T-helper 17 cell (primary cell): Measurements from ENCODE around the gene PPP1R7. TPM values are rescaled to one million over a fixed set of nuclear protein-coding genes. Genes with fewer than 3 reads are reported as not detected.

Experiments
- ATAC-seq: fragments of 150-1000 bp; cut with Tn5 transposase; 2 replicates; pipeline ENCODE4 v1.10.0; 2021; ENCODE audit warnings: mild to moderate bottlenecking, moderate library complexity
- DNase-seq, 3 donors: peaks; one replicate each; pipeline versions ENCODE4 v3.0.0 to v3.0.0-alpha.2; 2020 to 2021
- H3K9me3 ChIP-seq: one replicate; pipeline ENCODE4 v1.7.0; 2013; ENCODE audit warnings: low read length, mild to moderate bottlenecking; ENCODE audit not compliant: control insufficient read depth, poor library complexity, severe bottlenecking
- H3K27ac Mint-ChIP-seq: one replicate; pipeline ENCODE4 v1.8.0; 2022; ENCODE audit warnings: mild to moderate bottlenecking, moderate library complexity, mixed read lengths
- H3K27me3 Mint-ChIP-seq: one replicate; pipeline ENCODE4 v1.8.0; 2022; ENCODE audit warnings: mixed read lengths
- H3K36me3 Mint-ChIP-seq: one replicate; pipeline ENCODE4 v1.8.0; 2022; ENCODE audit warnings: low read depth, mixed read lengths
- H3K4me1 Mint-ChIP-seq: one replicate; pipeline ENCODE4 v1.8.0; 2022; ENCODE audit warnings: mild to moderate bottlenecking, mixed read lengths
- H3K4me3 Mint-ChIP-seq: one replicate; pipeline ENCODE4 v1.8.0; 2022; ENCODE audit warnings: mild to moderate bottlenecking, moderate library complexity, mixed read lengths
- total RNA-seq, 4 donors: library from RNA in 2 of 4; stranded (reverse) in 2 of 4; gene quantifications; one replicate each; pipeline ENCODE4 v1.2.3 and lab custom pipeline; 2022 to 2026

The PPP1R7 gene
- total RNA-seq, 2 donors from 2014 or later, result 40.0 to 54.8 TPM

DNA sequence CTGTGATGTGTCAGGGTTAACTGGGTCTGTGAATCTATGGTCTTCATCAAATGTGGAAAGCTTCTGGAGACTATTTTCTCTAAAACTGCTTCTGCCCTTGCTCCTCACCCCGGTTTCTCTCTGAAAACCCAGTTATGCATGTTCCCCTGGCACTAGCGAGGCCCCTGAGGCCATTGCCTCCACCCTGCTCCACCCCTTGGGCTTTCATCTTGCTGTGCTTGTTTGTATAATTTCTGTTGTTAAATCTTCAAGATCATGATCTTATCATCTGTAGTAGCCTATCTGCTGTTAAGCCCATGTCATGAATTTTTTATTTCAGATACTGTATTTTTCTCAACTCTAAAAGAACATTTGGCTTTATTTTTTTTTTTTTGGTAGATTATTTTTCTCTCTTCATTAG is 23.3 kb downstream of the PPP1R7 start:
- DNase-seq (no peak), ATAC-seq (no peak)
- no peak overlapping the region for H3K4me3 Mint-ChIP-seq
- H3K4me1 Mint-ChIP-seq, result peaks cover 6% of the 10 kb centered on the region
- H3K9me3 ChIP-seq, result no peaks in the 10 kb centered on the region
- peaks cover 16% of the 10 kb centered on the region for H3K36me3 Mint-ChIP-seq
- H3K27me3 Mint-ChIP-seq, result no peaks in the 10 kb centered on the region
- peak overlapping the region; percentile 59 for H3K27ac Mint-ChIP-seq

DNA sequence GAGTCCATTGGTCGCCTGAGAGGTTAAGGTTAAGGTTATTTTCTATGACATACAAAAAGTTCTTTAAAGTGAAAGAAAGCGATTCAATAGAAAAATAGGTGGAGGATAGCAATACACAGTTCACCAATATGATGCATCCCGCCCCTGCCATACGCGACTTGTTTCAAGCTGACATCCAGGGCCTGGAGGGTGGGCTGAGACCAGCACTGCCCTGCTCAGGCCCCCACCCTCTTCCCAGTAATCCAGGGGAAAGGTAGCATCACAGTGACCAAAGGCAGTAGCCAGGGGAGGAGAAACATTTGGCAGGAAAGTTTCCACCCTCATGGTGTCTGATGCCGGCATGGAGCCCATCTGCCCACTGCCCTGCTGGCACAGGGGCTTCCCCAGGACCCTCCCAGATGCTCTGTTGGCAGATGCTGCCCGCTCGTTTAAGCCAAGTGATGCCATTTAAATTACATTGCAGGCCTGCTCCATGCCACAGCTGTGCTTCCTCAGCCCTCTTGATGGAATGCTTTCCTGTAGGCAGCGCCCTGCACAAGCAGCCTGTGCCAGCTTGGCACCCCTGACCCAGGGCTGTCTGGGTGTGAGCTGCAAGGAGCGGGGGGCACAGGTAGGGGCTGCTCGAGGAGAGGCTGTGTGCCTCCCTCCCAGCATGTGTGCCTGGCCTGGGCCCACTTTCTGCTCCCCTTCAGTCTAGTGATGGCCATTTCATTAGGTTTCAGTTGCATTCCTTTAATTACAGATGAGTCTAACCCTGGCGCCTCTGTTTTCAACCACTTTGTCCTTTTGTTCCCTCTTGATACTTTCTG is 27.5 kb downstream of the PPP1R7 start:
- peaks cover 6% of the 10 kb centered on the region for H3K4me1 Mint-ChIP-seq
- no peak for ATAC-seq
- DNase-seq, result no peak
- H3K27ac Mint-ChIP-seq, result no peak overlapping the region
- H3K9me3 ChIP-seq, result no peaks in the 10 kb centered on the region
- no peak overlapping the region for H3K4me3 Mint-ChIP-seq
- peaks cover 9% of the 10 kb centered on the region for H3K36me3 Mint-ChIP-seq
- H3K27me3 Mint-ChIP-seq, result no peaks in the 10 kb centered on the region

DNA sequence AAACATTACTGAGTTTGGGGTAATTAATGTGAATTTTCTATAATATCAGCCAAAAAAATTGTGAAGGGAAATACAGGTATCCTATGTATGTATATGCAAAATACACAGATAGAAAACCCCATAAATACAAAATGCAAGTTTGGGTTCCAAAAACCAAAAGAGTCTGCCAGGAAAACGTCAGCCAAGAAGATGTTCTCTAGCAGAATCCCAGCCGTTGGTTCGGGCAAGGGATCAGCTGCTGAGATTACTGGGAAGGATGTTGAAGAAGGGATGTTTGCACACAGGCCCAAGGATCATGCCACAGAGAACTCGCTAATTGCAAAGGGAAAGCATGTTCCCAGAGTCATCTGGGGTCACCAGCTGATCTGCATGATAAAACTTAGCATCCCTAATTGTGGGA is 28.7 kb downstream of the PPP1R7 start:
- H3K36me3 Mint-ChIP-seq, result peaks cover 7% of the 10 kb centered on the region
- ATAC-seq, result no peak

DNA sequence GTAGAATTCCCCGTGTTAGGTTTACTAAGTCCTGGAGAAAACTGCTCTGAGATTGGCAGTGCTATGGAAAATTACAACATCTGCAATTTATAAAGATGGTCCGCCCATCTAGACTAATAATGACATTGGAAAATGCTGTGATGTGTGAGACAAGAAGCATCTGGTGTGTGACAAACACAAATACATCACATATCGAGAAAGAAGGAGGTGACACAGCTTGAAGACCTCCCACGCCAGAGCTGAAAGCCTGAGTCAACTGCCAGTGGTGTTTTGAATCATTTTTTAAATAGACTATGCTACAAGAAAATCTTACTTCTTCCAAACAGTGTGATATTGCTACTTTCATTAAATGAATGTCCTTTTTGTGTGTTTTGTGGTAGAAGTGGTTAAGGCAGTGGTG is 29.6 kb downstream of the PPP1R7 start:
- peaks cover 5% of the 10 kb centered on the region for H3K36me3 Mint-ChIP-seq
- peaks cover 3% of the 10 kb centered on the region for H3K4me1 Mint-ChIP-seq
- no peak overlapping the region for H3K4me3 Mint-ChIP-seq
- no peak for DNase-seq
- H3K27me3 Mint-ChIP-seq, result no peaks in the 10 kb centered on the region
- no peaks in the 10 kb centered on the region for H3K9me3 ChIP-seq
- H3K27ac Mint-ChIP-seq, result peak overlapping the region; percentile 71
- ATAC-seq, result no peak

More for the DNA sequence above, 28.7 kb downstream of the PPP1R7 start:
- no peak for DNase-seq
- H3K27me3 Mint-ChIP-seq, result no peaks in the 10 kb centered on the region
- H3K4me3 Mint-ChIP-seq, result no peak overlapping the region
- H3K9me3 ChIP-seq, result no peaks in the 10 kb centered on the region
- peak overlapping the region; percentile 71 for H3K27ac Mint-ChIP-seq
- H3K4me1 Mint-ChIP-seq, result peaks cover 3% of the 10 kb centered on the region

DNA sequence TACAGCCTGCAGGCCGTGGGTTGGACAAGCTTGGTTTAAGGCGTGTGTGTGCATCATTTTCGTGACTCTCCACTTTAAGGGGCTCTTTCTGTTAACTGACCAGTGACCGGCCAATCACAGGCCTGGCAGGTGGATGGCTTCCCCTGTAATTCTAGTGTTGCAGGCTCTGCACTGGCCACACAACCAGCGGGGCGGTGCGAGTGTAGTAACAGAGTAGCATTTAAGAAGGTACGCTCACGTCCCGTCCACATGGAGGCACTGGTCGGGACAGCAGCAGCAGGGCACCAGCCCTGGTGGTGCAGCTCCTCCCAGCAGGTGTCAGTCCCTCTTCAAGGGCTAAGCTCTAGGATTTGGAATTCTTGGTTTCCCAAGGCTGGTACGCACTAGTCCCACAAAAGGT is 30.2 kb downstream of the PPP1R7 start:
- ATAC-seq, result no peak
- no peak overlapping the region for H3K27ac Mint-ChIP-seq

DNA sequence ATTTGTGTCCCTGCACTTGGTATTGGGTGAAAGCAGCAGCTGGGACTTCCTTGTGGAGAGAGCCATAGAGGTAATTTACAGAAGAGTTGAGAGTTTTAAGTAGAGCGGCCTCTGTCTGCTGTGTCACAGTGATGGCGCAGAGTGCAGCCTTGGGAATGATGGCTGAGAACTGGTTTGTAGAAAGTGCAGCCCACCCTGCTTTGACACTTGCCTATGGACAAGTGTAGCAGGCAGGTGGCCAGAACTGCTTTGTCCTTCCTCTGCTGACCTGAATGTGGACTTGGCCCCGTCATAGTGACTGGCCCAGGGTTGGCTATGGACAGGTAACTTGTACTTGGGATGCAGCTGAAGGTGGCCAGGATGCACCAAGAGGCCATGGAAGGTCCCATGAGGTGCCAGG is 31.9 kb downstream of the PPP1R7 start:
- no peaks in the 10 kb centered on the region for H3K9me3 ChIP-seq
- H3K4me3 Mint-ChIP-seq, result no peak overlapping the region
- ATAC-seq (no peak), DNase-seq (no peak)
- no peaks in the 10 kb centered on the region for H3K4me1 Mint-ChIP-seq
- no peak overlapping the region for H3K27ac Mint-ChIP-seq
- no peaks in the 10 kb centered on the region for H3K27me3 Mint-ChIP-seq
- H3K36me3 Mint-ChIP-seq, result no peaks in the 10 kb centered on the region

More for the DNA sequence above, 30.2 kb downstream of the PPP1R7 start:
- Mint-ChIP-seq H3K27me3 (no peaks in the 10 kb centered on the region), H3K4me3 (no peak overlapping the region), H3K4me1 (no peaks in the 10 kb centered on the region), H3K36me3 (no peaks in the 10 kb centered on the region)
- no peaks in the 10 kb centered on the region for H3K9me3 ChIP-seq
- no peak for DNase-seq

DNA sequence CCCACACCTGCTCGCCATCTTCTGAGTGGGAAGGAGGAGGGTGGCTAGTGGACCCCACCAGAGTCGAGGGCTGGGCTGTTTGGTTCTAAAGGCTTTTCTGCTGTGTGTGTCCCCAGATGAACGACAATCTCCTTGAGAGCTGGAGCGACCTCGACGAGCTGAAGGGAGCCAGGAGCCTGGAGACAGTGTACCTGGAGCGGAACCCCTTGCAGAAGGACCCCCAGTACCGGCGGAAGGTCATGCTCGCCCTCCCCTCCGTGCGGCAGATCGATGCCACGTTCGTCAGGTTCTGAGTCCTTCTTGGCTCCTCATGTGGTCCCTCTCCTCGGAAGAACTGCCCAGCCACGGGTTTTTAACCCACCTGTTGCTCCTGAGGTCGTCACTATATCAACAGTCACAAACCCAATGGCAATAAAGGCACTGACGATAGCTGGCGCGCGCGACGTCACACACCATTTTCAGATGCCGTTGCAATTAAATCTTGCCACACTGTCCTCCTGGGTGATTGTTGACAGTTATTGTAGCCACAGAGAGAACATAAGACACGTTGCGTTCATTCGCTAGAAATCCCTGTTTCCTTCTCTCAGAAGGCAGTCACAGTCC is 32.4 kb downstream of the PPP1R7 start:
- Mint-ChIP-seq H3K4me1 (no peaks in the 10 kb centered on the region), H3K36me3 (no peaks in the 10 kb centered on the region), H3K27me3 (no peaks in the 10 kb centered on the region), H3K4me3 (no peak overlapping the region), H3K27ac (no peak overlapping the region)
- ATAC-seq (no peak), DNase-seq (no peak)
- H3K9me3 ChIP-seq, result no peaks in the 10 kb centered on the region

DNA sequence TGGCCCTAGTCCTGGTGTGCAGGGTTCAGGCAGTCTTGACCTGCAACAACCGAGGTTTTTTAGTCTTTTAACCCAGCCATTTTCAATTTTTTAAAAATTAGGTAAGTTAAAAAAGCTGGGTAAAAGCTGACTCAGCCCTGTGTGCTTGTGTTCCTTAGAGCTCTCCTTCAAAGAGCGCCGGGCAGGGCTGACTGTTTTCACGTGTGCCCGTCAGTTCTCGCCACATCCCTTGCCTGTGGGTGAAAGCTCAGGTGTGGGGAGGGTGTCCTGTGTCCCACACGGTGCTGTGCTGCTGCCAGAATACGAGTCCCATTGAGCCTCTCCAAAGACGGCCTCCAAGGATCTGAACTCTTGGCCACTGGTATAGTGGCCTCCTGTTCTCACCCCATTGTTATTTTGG is 33.0 kb downstream of the PPP1R7 start:
- H3K27me3 Mint-ChIP-seq, result no peaks in the 10 kb centered on the region
- H3K27ac Mint-ChIP-seq, result no peak overlapping the region
- no peak for ATAC-seq
- no peaks in the 10 kb centered on the region for H3K36me3 Mint-ChIP-seq
- H3K4me3 Mint-ChIP-seq, result no peak overlapping the region
- H3K4me1 Mint-ChIP-seq, result no peaks in the 10 kb centered on the region
- no peaks in the 10 kb centered on the region for H3K9me3 ChIP-seq
- DNase-seq, result no peak

DNA sequence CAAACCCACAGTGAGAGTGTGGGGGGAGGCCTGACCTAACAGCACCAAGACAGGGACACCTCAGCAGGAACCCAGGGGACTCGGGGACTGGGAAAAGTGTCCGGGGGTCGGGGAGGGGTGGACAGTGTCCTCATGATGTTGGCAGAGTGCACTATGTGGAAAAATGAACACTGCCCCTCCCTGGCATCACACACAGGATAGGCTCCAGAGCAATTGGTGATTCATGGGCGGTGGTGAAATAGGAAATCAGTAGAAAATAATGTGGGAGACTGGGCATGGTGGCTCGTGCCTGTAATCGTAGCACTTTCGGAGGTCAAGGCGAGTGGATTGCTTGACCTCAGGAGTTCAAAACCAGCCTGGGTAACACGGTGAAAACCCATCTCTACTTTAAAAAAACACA is 34.6 kb downstream of the PPP1R7 start:
- H3K9me3 ChIP-seq, result no peaks in the 10 kb centered on the region
- no peak for DNase-seq
- H3K36me3 Mint-ChIP-seq, result no peaks in the 10 kb centered on the region
- ATAC-seq, result no peak
- H3K4me3 Mint-ChIP-seq, result no peak overlapping the region
- H3K27me3 Mint-ChIP-seq, result no peaks in the 10 kb centered on the region
- H3K27ac Mint-ChIP-seq, result no peak overlapping the region
- no peaks in the 10 kb centered on the region for H3K4me1 Mint-ChIP-seq

DNA sequence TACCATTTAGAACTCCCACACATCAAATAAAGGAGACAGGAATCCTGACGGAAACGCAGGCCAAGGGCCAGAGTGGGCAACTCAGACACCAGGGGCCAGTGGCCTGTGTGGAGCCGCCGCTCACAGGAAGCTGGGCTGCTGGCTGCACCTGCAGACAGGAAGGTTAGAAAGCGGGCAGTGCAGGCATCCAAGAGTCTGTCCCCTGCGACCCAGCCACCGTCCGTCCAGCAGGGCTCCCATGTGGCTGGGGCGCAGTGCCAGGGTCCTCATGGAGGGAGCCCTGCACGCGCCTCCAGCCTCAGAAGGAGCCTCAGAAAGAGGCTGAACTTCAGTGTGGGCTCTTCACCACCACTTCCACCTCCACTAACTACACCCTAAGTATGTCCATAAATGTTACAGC is 35.7 kb downstream of the PPP1R7 start:
- Mint-ChIP-seq H3K36me3 (no peaks in the 10 kb centered on the region), H3K4me3 (no peak overlapping the region), H3K4me1 (no peaks in the 10 kb centered on the region), H3K27ac (no peak overlapping the region), H3K27me3 (no peaks in the 10 kb centered on the region)
- ATAC-seq (no peak), DNase-seq (no peak)
- H3K9me3 ChIP-seq, result no peaks in the 10 kb centered on the region

DNA sequence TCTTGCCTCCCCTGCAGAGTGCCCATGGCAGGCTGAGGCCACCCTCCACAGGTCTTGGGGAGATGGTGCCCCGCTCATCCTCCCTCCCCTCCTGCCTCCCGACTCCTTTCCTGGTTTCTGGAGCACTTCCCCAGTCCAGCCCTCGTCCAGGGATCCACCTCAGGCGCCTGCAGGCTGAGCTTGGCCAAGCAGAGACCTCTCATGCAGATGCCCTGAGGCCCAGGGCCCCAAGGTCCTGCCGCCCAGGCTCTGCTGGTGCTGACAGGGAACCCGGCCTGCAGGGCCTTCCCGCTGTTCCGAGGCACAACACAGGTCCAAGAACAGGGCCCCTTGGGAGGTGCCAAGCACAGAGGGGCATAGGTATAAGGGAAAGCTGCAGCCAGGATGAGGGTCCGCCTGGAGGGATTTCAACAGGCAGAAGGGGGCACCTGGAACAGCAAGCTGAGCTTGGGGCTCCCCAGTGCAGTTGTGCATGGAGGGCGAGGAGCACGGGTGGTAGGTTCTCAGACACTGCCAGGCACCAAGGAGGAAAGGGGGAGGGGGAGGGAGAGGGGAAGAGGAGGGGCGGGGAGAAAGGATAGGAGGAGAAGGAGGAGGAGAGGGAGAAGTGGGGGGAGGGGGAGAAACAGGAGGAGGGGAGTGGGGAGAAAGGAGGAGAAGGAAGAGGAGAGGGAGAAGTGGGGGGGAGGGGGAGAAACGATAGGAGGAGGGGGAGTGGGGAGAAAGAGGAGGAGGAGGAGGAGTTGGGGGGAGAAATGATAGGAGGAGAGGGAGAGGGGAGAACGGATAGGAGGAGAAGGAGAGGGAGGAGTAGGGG is 37.0 kb downstream of the PPP1R7 start:
- no peaks in the 10 kb centered on the region for H3K36me3 Mint-ChIP-seq
- ATAC-seq (no peak), DNase-seq (no peak)
- H3K4me3 Mint-ChIP-seq, result no peak overlapping the region
- no peak overlapping the region for H3K27ac Mint-ChIP-seq
- no peaks in the 10 kb centered on the region for H3K27me3 Mint-ChIP-seq
- H3K4me1 Mint-ChIP-seq, result no peaks in the 10 kb centered on the region
- H3K9me3 ChIP-seq, result no peaks in the 10 kb centered on the region

DNA sequence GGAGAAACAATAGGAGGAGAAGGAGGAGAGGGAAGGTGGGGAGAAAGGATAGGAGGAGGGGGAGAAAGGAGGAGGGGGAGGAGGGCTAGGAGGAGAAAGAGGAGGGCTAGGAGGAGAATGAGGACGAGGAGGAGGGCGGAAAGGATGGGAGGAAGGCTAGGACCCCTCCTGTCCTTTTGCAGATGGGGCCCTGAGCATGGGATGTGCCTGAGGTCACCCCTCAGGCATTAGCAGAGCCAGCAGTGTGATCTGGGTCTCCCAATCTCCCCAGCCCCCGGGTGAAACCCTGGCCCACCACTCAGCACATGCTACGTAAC is 37.6 kb downstream of the PPP1R7 start:
- Mint-ChIP-seq H3K36me3 (no peaks in the 10 kb centered on the region), H3K4me3 (no peak overlapping the region), H3K4me1 (no peaks in the 10 kb centered on the region), H3K27me3 (no peaks in the 10 kb centered on the region), H3K27ac (no peak overlapping the region)
- no peaks in the 10 kb centered on the region for H3K9me3 ChIP-seq
- no peak for ATAC-seq
- DNase-seq, result no peak

DNA sequence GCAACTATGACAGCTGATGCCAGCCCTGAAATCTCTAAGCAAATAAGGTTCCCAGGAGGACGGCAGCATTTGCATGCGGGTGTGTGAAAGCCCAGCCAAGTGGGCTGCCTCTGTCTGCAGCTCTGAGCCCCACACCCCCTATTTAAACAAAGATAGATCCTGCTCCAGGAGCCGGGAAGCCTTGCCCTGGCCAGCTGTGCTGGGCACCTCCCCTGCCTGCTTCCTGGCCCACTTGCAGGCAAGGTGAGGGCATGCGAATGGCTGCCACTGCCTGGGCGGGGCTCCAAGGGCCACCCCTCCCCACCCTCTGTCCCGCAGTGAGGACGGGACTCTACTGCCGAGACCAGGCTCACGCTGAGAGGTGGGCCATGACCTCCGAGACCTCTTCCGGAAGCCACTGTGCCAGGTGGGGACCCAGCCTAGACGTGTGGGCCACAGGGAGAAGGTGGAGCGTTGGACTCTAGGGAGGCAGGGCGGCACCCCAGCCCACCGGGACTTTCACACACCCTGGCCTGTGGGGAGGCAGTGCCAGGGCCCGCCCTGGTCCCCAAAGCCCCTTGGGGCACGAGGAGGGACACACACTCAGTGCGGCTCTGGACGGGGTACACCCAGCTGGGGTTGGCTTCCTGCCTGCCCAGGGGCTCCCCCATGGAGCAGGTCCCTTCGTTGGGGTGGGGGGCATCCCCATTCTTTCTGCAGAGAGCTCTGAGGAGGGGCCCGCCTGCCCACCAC is 38.3 kb downstream of the PPP1R7 start, which contains the start of gene ANO7:
ANO7 (plus strand) TSS at position 317 of the 732 bp plus-strand sequence. CDS start 1,387 bp downstream, outside the sequence.
- Mint-ChIP-seq H3K27ac (no peak within 1 kb of the TSS), H3K36me3 (no peaks in the 10 kb centered on the region)

More for the DNA sequence above, 38.3 kb downstream of the PPP1R7 start, which contains the start of gene ANO7:
- ATAC-seq (no peak), DNase-seq (no peak)
- H3K4me3 Mint-ChIP-seq, result no peak within 1 kb of the TSS
- H3K9me3 ChIP-seq, result no peaks in the 10 kb centered on the region
- H3K27me3 Mint-ChIP-seq, result no peaks in the 10 kb centered on the region
- H3K4me1 Mint-ChIP-seq, result no peaks in the 10 kb centered on the region
